Trophoblast cell (in vitro differentiated cells and primary cell): ENCODE results near the gene COTL1.

Source experiments
- DNase-seq, 2 donors: peaks; one replicate each; pipeline ENCODE4 v3.0.0-alpha.2; 2016
- H2AFZ ChIP-seq: 2 replicates; pipeline ENCODE4 v1.6.1; 2013; ENCODE audit warnings: low read length, moderate library complexity, mild to moderate bottlenecking; ENCODE audit not compliant: insufficient read depth, poor library complexity
- H2AK5ac ChIP-seq: 2 replicates; pipeline ENCODE4 v1.6.1; 2013; ENCODE audit warnings: mild to moderate bottlenecking, low read length
- H2BK120ac ChIP-seq: 2 replicates; pipeline ENCODE4 v1.6.1; 2013; ENCODE audit warnings: low read length, mild to moderate bottlenecking, moderate library complexity; ENCODE audit not compliant: insufficient read depth, poor library complexity
- H2BK12ac ChIP-seq: 2 replicates; pipeline ENCODE4 v1.6.1; 2013; ENCODE audit warnings: mild to moderate bottlenecking, low read length, moderate library complexity
- H2BK5ac ChIP-seq: 2 replicates; pipeline ENCODE4 v1.6.1; 2013; ENCODE audit warnings: low read length, low read depth, moderate library complexity, mild to moderate bottlenecking; ENCODE audit not compliant: poor library complexity
- H3K14ac ChIP-seq: 2 replicates; pipeline ENCODE4 v1.6.1; 2013; ENCODE audit warnings: mild to moderate bottlenecking, low read length
- H3K18ac ChIP-seq: 2 replicates; pipeline ENCODE4 v1.6.1; 2013; ENCODE audit warnings: mild to moderate bottlenecking, low read length
- H3K23ac ChIP-seq: 2 replicates; pipeline ENCODE4 v1.6.1; 2013; ENCODE audit warnings: low read length
- H3K27ac ChIP-seq: 2 replicates; pipeline ENCODE4 v1.5.1; 2013; ENCODE audit warnings: low read depth, mild to moderate bottlenecking, inconsistent platforms, low read length, moderate library complexity
- H3K27me3 ChIP-seq: 2 replicates; pipeline ENCODE4 v1.6.1; 2013; ENCODE audit warnings: inconsistent platforms, mild to moderate bottlenecking, low read length, moderate library complexity; ENCODE audit not compliant: insufficient read depth
- H3K36me3 ChIP-seq, 2 experiments: 1 replicate in 1 of 2; 2 replicates in 1 of 2; pipeline ENCODE4 v1.6.1; 2013; ENCODE audit warnings: low read length in 2 of 2, mild to moderate bottlenecking in 2 of 2, moderate library complexity in 1 of 2; ENCODE audit not compliant: insufficient read depth in 2 of 2, control insufficient read depth in 1 of 2
- H3K4ac ChIP-seq: 2 replicates; pipeline ENCODE4 v1.6.1; 2013; ENCODE audit warnings: low read depth, mild to moderate bottlenecking, low read length, moderate library complexity
- H3K4me1 ChIP-seq, 2 experiments: 1 replicate in 1 of 2; 2 replicates in 1 of 2; pipeline ENCODE4 v1.6.1; 2013; ENCODE audit warnings: low read length in 2 of 2, mild to moderate bottlenecking in 2 of 2, moderate library complexity in 1 of 2; ENCODE audit not compliant: insufficient read depth in 2 of 2, control insufficient read depth in 1 of 2
- H3K4me2 ChIP-seq: 2 replicates; pipeline ENCODE4 v1.6.1; 2013; ENCODE audit warnings: inconsistent platforms, mild to moderate bottlenecking, low read length, moderate library complexity
- H3K4me3 ChIP-seq: 2 replicates; pipeline ENCODE4 v1.5.1; 2013; ENCODE audit warnings: mild to moderate bottlenecking, low read depth, low read length, inconsistent platforms
- H3K79me1 ChIP-seq: one replicate; pipeline ENCODE4 v1.6.1; 2013; ENCODE audit warnings: low read length
- H3K79me2 ChIP-seq: 2 replicates; pipeline ENCODE4 v1.6.1; 2013; ENCODE audit warnings: low read length, mild to moderate bottlenecking; ENCODE audit not compliant: control insufficient read depth, insufficient read depth, poor library complexity
- H3K9ac ChIP-seq: 2 replicates; pipeline ENCODE4 v1.6.1; 2013; ENCODE audit warnings: mild to moderate bottlenecking, low read length
- H3K9me3 ChIP-seq: 2 replicates; pipeline ENCODE4 v1.6.1; 2013; ENCODE audit warnings: low read depth, mild to moderate bottlenecking, control low read depth, inconsistent platforms, low read length; ENCODE audit not compliant: insufficient read depth
- H4K12ac ChIP-seq: 2 replicates; pipeline ENCODE4 v1.6.1; 2013; ENCODE audit warnings: low read depth, mild to moderate bottlenecking, low read length, moderate library complexity
- H4K8ac ChIP-seq: 2 replicates; pipeline ENCODE4 v1.6.1; 2013; ENCODE audit warnings: low read depth, mild to moderate bottlenecking, low read length, moderate library complexity
- H4K91ac ChIP-seq: one replicate; pipeline ENCODE4 v1.6.1; 2013; ENCODE audit warnings: low read depth, mild to moderate bottlenecking, low read length, moderate library complexity
- WGBS: extraction: QIAGEN DNeasy Blood & Tissue Kit; methylation state at CpG from one replicate; pipeline ENCODE4 v1.1.7; 2013; ENCODE audit warnings: missing lambda C conversion rate; ENCODE audit not compliant: insufficient read length, insufficient coverage; ENCODE audit errors: extremely low coverage; 5-methylcytosine and 5-hydroxymethylcytosine counted together

Gene COTL1

DNA sequence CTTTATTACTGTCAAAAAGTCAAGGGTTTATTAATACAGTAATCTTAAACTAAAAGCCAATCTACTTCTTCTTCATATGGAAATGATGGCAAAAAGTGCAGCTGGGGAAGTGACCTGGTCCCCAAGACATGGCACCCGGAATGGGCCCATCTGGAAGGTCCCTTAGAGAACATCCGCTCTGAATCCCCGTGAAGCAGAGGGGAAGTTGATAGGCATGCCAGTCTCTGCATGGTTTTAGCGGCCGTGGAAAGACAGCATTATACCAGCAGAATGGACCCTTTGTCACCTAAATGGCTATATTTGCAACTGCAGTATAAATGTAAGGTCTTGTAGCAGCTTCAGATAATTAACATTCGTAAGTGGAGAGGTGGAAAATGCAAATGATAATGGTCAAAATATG lies 32.4 kb downstream of the COTL1 start:
- Histone ChIP-seq H4K91ac (no peak overlapping the region), H4K8ac (no peak overlapping the region), H3K79me1 (no peaks in the 10 kb centered on the region), H3K79me2 (no peaks in the 10 kb centered on the region), H2BK120ac (no peak overlapping the region), H2AK5ac (no peak overlapping the region), H4K12ac (no peak overlapping the region), H3K4me1 (no peaks in the 10 kb centered on the region), H2AFZ (no peak overlapping the region), H3K14ac (no peak overlapping the region), H3K27ac (no peak overlapping the region), H3K4ac (no peak overlapping the region), H3K4me2 (no peak overlapping the region), H2BK12ac (no peak overlapping the region), H3K9ac (no peak overlapping the region), H3K36me3 (peaks cover 31 to 35% of the 10 kb centered on the region in 2 experiments), H2BK5ac (no peak overlapping the region), H3K23ac (no peak overlapping the region), H3K4me3 (no peak overlapping the region), H3K18ac (no peak overlapping the region), H3K9me3 (no peaks in the 10 kb centered on the region), H3K27me3 (no peaks in the 10 kb centered on the region)
- DNase-seq, result no peak
- no CpG with 5 or more reads among the region's 6 CpGs for WGBS

DNA sequence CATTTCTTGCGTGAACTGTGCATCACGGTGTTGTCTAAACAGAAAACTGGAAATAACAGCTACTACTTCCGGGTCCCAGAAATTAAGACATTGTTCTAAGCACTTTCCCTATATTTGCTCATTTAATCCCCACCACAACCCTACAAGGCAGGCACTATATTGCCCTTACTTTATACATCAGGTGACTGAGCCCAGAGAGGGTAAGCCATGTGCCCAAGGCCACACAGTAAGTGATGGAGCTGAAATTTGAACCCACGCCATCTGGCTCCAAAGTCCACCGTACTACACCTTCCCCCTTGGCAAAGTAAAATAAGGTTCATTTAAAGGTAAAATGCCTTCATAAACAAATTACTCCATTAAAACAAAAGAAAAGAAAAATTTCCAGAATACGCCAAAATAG lies 33.2 kb downstream of the COTL1 start:
- no peak overlapping the region for H3K18ac ChIP-seq
- no peak overlapping the region for H3K9ac ChIP-seq
- H3K79me2 ChIP-seq, result no peaks in the 10 kb centered on the region
- no peaks in the 10 kb centered on the region for H3K27me3 ChIP-seq
- no peaks in the 10 kb centered on the region for H3K4me1 ChIP-seq
- DNase-seq, result no peak
- no peak overlapping the region for H2BK5ac ChIP-seq
- H3K9me3 ChIP-seq, result no peaks in the 10 kb centered on the region
- no peak overlapping the region for H2AFZ ChIP-seq
- no peak overlapping the region for H4K91ac ChIP-seq
- H2BK12ac ChIP-seq, result no peak overlapping the region
- no peak overlapping the region for H3K23ac ChIP-seq
- no peak overlapping the region for H3K27ac ChIP-seq
- H3K14ac ChIP-seq, result no peak overlapping the region
- no peak overlapping the region for H4K8ac ChIP-seq
- no peak overlapping the region for H2AK5ac ChIP-seq
- H3K36me3 ChIP-seq, result peaks cover 28% of the 10 kb centered on the region in 2 experiments
- H2BK120ac ChIP-seq, result no peak overlapping the region
- no peak overlapping the region for H3K4me3 ChIP-seq
- H3K79me1 ChIP-seq, result no peaks in the 10 kb centered on the region
- WGBS, result no CpG with 5 or more reads among the region's 6 CpGs
- no peak overlapping the region for H3K4ac ChIP-seq
- no peak overlapping the region for H4K12ac ChIP-seq
- no peak overlapping the region for H3K4me2 ChIP-seq

DNA sequence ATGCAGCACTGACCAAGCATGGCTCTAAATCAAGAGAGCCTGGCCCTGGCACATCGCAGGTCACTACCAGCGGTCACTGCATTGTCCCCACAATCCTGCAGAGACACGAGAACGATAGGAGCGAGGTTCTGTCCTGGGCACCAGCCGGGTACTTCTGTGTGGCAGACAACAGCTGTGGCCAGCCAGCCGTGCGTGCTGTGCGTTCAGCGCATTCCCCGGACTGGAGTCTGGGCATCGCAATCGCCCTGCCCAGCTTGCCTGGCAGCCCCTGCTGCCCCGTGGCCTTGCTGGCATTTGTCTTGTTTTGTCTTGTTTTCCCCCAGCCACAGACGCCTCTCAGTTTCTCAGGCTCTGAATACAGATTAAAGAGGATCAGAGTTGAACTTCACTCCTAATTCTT lies 33.9 kb downstream of the COTL1 start:
- Histone ChIP-seq H3K27me3 (no peaks in the 10 kb centered on the region), H3K14ac (no peak overlapping the region), H2BK120ac (no peak overlapping the region), H3K79me1 (no peaks in the 10 kb centered on the region), H3K27ac (no peak overlapping the region), H3K18ac (no peak overlapping the region), H2BK5ac (no peak overlapping the region), H3K4ac (no peak overlapping the region), H3K36me3 (peaks cover 22 to 24% of the 10 kb centered on the region in 2 experiments), H2AK5ac (no peak overlapping the region), H2BK12ac (no peak overlapping the region), H3K23ac (no peak overlapping the region), H3K9ac (no peak overlapping the region), H4K12ac (no peak overlapping the region), H4K8ac (no peak overlapping the region), H4K91ac (no peak overlapping the region), H3K79me2 (no peaks in the 10 kb centered on the region), H3K9me3 (no peaks in the 10 kb centered on the region), H3K4me2 (no peak overlapping the region), H3K4me1 (no peaks in the 10 kb centered on the region), H3K4me3 (no peak overlapping the region), H2AFZ (no peak overlapping the region)
- WGBS, result no CpG with 5 or more reads among the region's 15 CpGs
- DNase-seq, result no peak

DNA sequence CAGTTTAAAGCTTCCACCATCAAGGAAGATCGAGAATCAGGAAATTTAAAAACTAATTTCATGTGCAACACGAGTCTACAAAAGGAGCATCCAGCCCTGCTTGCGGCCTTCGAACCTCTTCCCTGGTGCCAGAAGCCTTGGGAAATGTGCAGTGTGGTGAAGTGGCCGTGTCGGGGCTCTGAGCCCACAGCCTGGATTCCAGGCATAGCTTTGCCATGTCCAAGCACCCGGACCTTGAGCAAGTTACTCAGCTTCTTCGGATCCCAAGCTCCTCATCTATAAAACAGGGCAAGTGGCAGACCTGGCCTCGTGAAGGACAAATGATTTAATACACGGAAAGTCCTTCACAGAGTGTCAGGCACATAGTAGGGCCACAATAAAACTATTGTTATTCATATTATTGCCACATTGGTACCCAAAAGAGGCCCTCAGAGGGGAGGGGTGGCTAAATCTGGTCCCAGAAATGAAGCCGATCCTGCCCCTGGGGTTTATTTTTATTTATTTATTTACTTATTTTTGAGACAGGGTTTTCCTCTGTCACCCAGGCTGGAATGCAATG lies 34.8 kb downstream of the COTL1 start:
- Histone ChIP-seq H3K27ac (no peak overlapping the region), H4K8ac (no peak overlapping the region), H3K4me1 (no peaks in the 10 kb centered on the region), H2AFZ (no peak overlapping the region), H3K4ac (no peak overlapping the region), H4K91ac (no peak overlapping the region), H2BK120ac (no peak overlapping the region), H2AK5ac (no peak overlapping the region), H3K27me3 (no peaks in the 10 kb centered on the region), H2BK12ac (no peak overlapping the region), H3K4me3 (no peak overlapping the region), H3K14ac (no peak overlapping the region), H3K36me3 (peaks cover 21 to 23% of the 10 kb centered on the region in 2 experiments), H3K23ac (no peak overlapping the region), H3K9ac (no peak overlapping the region), H2BK5ac (no peak overlapping the region), H3K18ac (no peak overlapping the region), H3K79me2 (no peaks in the 10 kb centered on the region), H3K79me1 (no peaks in the 10 kb centered on the region), H3K9me3 (peaks cover 6% of the 10 kb centered on the region), H4K12ac (no peak overlapping the region), H3K4me2 (no peak overlapping the region)
- no CpG with 5 or more reads among the region's 11 CpGs for WGBS
- peak; percentile 65 to 79 for DNase-seq
